Measurements from ENCODE around the gene MACC1. TPM values are rescaled to one million over a fixed set of nuclear protein-coding genes. Genes with fewer than 3 reads are reported as not detected.
A peak's percentile ranks its signal among the peaks of the same experiment; 100 is the strongest.

The MACC1 gene
- polyA plus RNA-seq, 1 of the 3 experiments (the other 2 are of a cell fraction) = not detected

DNA sequence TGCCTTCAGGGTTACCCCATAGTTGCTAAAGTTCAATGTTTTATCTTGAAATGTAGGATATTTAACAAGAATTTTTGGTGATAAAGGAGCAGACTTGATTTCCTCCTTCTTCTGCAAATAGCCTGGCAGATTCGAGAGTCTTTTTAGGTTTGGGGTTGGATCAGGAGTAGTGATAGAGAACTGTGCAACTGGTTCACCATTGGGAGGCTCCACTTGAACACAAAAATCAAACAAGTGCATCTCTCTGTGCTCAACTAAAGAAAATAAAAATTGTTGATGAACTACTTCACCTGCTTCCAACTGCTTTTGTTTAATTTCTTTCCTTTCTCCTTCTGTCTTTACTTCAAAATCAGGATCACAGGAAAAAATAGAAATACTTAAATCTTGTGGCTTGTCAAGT lies 58.5 kb downstream of the MACC1 start:
- DNase-seq = no peak
- Histone ChIP-seq H3K4me3 (ENCODE audit: low read depth in 2 of 2, low read length in 1 of 2) (no peak overlapping the region), H3F3A (replicated peaks; ENCODE audit: insufficient read depth) (no peaks in the 10 kb centered on the region), H3K9ac (no peak overlapping the region), H3K4me1 (ENCODE audit: control insufficient read depth in 1 of 2, insufficient read depth in 2 of 2, low read depth in 1 of 2, low read length in 1 of 2) (no peaks in the 10 kb centered on the region), H3K79me2 (ENCODE audit: insufficient read depth) (no peaks in the 10 kb centered on the region), H3K9me2 (no peaks in the 10 kb centered on the region), H3K27ac (ENCODE audit: low read depth in 2 of 2, low read length in 1 of 2) (no peak overlapping the region), H4K20me1 (ENCODE audit: insufficient read depth) (no peaks in the 10 kb centered on the region), H3K9me3 (no peaks in the 10 kb centered on the region), H2AFZ (ENCODE audit: low read depth) (no peak overlapping the region), H3K27me3 (ENCODE audit: insufficient read depth) (no peaks in the 10 kb centered on the region), H3K36me3 (replicated peaks in 1 of 2; ENCODE audit: control insufficient read depth in 1 of 2, insufficient read depth in 2 of 2, low read length in 1 of 2) (no peaks in the 10 kb centered on the region), H3K4me2 (no peak overlapping the region)
- TF ChIP-seq RFX5 (IDR thresholded peaks at IDR 0.05; ENCODE audit: low read length) (no peak), MXI1 (IDR thresholded peaks at IDR 0.05; ENCODE audit: low read depth, low read length) (no peak), RAD21 (IDR thresholded peaks at IDR 0.05; ENCODE audit: low read length) (peak; percentile 71), SMC3 (IDR thresholded peaks at IDR 0.05; ENCODE audit: low read depth, low read length) (peak; percentile 65), TEAD4 (IDR thresholded peaks at IDR 0.05; ENCODE audit: borderline replicate concordance, insufficient read depth) (no peak), EP300 (IDR thresholded peaks at IDR 0.05; ENCODE audit: borderline replicate concordance in 1 of 2, low read depth in 1 of 2, low read length in 1 of 2) (no peak), NRF1 (IDR thresholded peaks at IDR 0.05; ENCODE audit: low read depth, low read length) (no peak)
- TF ChIP-seq, protein P1, sequence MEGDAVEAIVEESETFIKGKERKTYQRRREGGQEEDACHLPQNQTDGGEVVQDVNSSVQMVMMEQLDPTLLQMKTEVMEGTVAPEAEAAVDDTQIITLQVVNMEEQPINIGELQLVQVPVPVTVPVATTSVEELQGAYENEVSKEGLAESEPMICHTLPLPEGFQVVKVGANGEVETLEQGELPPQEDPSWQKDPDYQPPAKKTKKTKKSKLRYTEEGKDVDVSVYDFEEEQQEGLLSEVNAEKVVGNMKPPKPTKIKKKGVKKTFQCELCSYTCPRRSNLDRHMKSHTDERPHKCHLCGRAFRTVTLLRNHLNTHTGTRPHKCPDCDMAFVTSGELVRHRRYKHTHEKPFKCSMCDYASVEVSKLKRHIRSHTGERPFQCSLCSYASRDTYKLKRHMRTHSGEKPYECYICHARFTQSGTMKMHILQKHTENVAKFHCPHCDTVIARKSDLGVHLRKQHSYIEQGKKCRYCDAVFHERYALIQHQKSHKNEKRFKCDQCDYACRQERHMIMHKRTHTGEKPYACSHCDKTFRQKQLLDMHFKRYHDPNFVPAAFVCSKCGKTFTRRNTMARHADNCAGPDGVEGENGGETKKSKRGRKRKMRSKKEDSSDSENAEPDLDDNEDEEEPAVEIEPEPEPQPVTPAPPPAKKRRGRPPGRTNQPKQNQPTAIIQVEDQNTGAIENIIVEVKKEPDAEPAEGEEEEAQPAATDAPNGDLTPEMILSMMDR (IDR thresholded peaks at IDR 0.05) = peak; percentile 60
- CTCF ChIA-PET = interaction anchor here (0.7 to 3.4 kb wide), 15 partner anchors 9 to 493 kb away, joined by 3 to 56 read pairs (median 5); no protein-coding TSS in a partner anchor
- 14% methylated on average over 1 of the region's 1 CpG for WGBS (ENCODE audit: low lambda C conversion rate)
- POLR2A ChIA-PET = no interaction called here

DNA sequence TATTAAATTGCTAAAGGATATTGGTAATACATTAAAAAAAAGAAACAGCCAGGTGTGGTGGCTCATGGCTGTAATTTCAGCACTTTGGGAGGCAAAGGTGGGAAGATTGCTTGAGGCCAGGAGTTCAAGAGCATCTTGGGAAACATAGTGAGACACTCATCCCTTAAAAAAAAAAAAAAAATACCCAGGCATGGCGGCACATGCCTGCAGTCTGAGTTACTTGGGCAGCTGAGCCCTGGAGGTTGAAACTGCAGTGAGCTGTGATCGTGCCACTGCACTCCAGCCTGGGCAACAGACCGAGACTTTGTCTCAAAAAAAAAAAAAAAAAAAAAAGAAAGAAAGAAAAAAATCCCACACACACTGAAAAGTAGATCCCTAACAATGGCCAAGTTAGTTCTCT lies 59.7 kb downstream of the MACC1 start:
- no peaks in the 10 kb centered on the region for H3K36me3 ChIP-seq (replicated peaks in 1 of 2; ENCODE audit: control insufficient read depth in 1 of 2, insufficient read depth in 2 of 2, low read length in 1 of 2)
- CTCF ChIA-PET = no interaction called here

More for the DNA sequence above, 59.7 kb downstream of the MACC1 start:
- no peak for TF ChIP-seq TEAD4 (IDR thresholded peaks at IDR 0.05; ENCODE audit: borderline replicate concordance, insufficient read depth)
- TF ChIP-seq MXI1 (IDR thresholded peaks at IDR 0.05; ENCODE audit: low read depth, low read length) = no peak
- no peak for TF ChIP-seq SMC3 (IDR thresholded peaks at IDR 0.05; ENCODE audit: low read depth, low read length)
- TF ChIP-seq, protein P2, sequence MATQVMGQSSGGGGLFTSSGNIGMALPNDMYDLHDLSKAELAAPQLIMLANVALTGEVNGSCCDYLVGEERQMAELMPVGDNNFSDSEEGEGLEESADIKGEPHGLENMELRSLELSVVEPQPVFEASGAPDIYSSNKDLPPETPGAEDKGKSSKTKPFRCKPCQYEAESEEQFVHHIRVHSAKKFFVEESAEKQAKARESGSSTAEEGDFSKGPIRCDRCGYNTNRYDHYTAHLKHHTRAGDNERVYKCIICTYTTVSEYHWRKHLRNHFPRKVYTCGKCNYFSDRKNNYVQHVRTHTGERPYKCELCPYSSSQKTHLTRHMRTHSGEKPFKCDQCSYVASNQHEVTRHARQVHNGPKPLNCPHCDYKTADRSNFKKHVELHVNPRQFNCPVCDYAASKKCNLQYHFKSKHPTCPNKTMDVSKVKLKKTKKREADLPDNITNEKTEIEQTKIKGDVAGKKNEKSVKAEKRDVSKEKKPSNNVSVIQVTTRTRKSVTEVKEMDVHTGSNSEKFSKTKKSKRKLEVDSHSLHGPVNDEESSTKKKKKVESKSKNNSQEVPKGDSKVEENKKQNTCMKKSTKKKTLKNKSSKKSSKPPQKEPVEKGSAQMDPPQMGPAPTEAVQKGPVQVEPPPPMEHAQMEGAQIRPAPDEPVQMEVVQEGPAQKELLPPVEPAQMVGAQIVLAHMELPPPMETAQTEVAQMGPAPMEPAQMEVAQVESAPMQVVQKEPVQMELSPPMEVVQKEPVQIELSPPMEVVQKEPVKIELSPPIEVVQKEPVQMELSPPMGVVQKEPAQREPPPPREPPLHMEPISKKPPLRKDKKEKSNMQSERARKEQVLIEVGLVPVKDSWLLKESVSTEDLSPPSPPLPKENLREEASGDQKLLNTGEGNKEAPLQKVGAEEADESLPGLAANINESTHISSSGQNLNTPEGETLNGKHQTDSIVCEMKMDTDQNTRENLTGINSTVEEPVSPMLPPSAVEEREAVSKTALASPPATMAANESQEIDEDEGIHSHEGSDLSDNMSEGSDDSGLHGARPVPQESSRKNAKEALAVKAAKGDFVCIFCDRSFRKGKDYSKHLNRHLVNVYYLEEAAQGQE (IDR thresholded peaks at IDR 0.05; ENCODE audit: low read depth, low read length) = no peak
- no peak for TF ChIP-seq FOSL2 (IDR thresholded peaks at IDR 0.05; ENCODE audit: borderline replicate concordance, low read depth)
- TF ChIP-seq FOXJ3 (CRISPR knock-in tag; IDR thresholded peaks at IDR 0.05) = no peak
- no peak for TF ChIP-seq EP300 (IDR thresholded peaks at IDR 0.05; ENCODE audit: borderline replicate concordance in 1 of 2, low read depth in 1 of 2, low read length in 1 of 2)
- TF ChIP-seq, protein P3, sequence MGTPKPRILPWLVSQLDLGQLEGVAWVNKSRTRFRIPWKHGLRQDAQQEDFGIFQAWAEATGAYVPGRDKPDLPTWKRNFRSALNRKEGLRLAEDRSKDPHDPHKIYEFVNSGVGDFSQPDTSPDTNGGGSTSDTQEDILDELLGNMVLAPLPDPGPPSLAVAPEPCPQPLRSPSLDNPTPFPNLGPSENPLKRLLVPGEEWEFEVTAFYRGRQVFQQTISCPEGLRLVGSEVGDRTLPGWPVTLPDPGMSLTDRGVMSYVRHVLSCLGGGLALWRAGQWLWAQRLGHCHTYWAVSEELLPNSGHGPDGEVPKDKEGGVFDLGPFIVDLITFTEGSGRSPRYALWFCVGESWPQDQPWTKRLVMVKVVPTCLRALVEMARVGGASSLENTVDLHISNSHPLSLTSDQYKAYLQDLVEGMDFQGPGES (IDR thresholded peaks at IDR 0.05; ENCODE audit: low read depth, low read length) = no peak
- TF ChIP-seq, protein P4, sequence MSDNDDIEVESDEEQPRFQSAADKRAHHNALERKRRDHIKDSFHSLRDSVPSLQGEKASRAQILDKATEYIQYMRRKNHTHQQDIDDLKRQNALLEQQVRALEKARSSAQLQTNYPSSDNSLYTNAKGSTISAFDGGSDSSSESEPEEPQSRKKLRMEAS (IDR thresholded peaks at IDR 0.05; ENCODE audit: low read depth) = no peak
- TF ChIP-seq NRF1 (IDR thresholded peaks at IDR 0.05; ENCODE audit: low read depth, low read length) = no peak
- no peak for TF ChIP-seq RCOR1 (IDR thresholded peaks at IDR 0.05; ENCODE audit: low read length)
- no peak for TF ChIP-seq RFX5 (IDR thresholded peaks at IDR 0.05; ENCODE audit: low read length)
- no peak for TF ChIP-seq EZH2phosphoT487 (IDR thresholded peaks at IDR 0.05; ENCODE audit: borderline replicate concordance, low read depth)
- TF ChIP-seq GABPA (IDR thresholded peaks at IDR 0.05; ENCODE audit: low read depth) = no peak
- TF ChIP-seq ELF1 (IDR thresholded peaks at IDR 0.05) = no peak
- TF ChIP-seq, protein P5, sequence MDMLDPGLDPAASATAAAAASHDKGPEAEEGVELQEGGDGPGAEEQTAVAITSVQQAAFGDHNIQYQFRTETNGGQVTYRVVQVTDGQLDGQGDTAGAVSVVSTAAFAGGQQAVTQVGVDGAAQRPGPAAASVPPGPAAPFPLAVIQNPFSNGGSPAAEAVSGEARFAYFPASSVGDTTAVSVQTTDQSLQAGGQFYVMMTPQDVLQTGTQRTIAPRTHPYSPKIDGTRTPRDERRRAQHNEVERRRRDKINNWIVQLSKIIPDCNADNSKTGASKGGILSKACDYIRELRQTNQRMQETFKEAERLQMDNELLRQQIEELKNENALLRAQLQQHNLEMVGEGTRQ (IDR thresholded peaks at IDR 0.05; ENCODE audit: borderline replicate concordance, low read depth, low read length) = no peak
- no peak overlapping the region for H3K27ac ChIP-seq (ENCODE audit: low read depth in 2 of 2, low read length in 1 of 2)
- H4K20me1 ChIP-seq (ENCODE audit: insufficient read depth) = no peaks in the 10 kb centered on the region
- no peaks in the 10 kb centered on the region for H3K27me3 ChIP-seq (ENCODE audit: insufficient read depth)
- no peak overlapping the region for H3K4me2 ChIP-seq
- no peak for DNase-seq
- no peak overlapping the region for H3K4me3 ChIP-seq (ENCODE audit: low read depth in 2 of 2, low read length in 1 of 2)
- no peak overlapping the region for H3K9ac ChIP-seq
- no peaks in the 10 kb centered on the region for H3F3A ChIP-seq (replicated peaks; ENCODE audit: insufficient read depth)
- no peaks in the 10 kb centered on the region for H3K79me2 ChIP-seq (ENCODE audit: insufficient read depth)
- H2AFZ ChIP-seq (ENCODE audit: low read depth) = no peak overlapping the region
- H3K9me2 ChIP-seq = no peaks in the 10 kb centered on the region
- POLR2A ChIA-PET = no interaction called here
- WGBS (ENCODE audit: low lambda C conversion rate) = 46% methylated on average over 3 of the region's 3 CpGs
- H3K9me3 ChIP-seq = no peaks in the 10 kb centered on the region
- no peaks in the 10 kb centered on the region; a peak in 1 of 4 replicates for H3K4me1 ChIP-seq (ENCODE audit: control insufficient read depth in 1 of 2, insufficient read depth in 2 of 2, low read depth in 1 of 2, low read length in 1 of 2)
